Dendritic cell treated with granulocyte-macrophage colony-stimulating factor and Interleukin-4, amounts not matched to agents 40 ng/mL and 50 ng/mL, for 4 days (primary cell): ENCODE results near the gene CFAP20.
A peak's percentile ranks its signal among the peaks of the same experiment; 100 is the strongest.

Experiments
- H3K27ac Mint-ChIP-seq: one replicate; pipeline ENCODE4 v1.8.0; 2022; ENCODE audit warnings: mild to moderate bottlenecking, mixed read lengths
- H3K27me3 Mint-ChIP-seq: one replicate; pipeline ENCODE4 v1.8.0; 2022; ENCODE audit warnings: mild to moderate bottlenecking, mixed read lengths
- H3K36me3 Mint-ChIP-seq: one replicate; pipeline ENCODE4 v1.8.0; 2022; ENCODE audit warnings: low read depth, mixed read lengths
- H3K4me1 Mint-ChIP-seq: one replicate; pipeline ENCODE4 v1.8.0; 2022; ENCODE audit warnings: low read depth, mixed read lengths
- H3K4me3 Mint-ChIP-seq: one replicate; pipeline ENCODE4 v1.8.0; 2022; ENCODE audit warnings: mild to moderate bottlenecking, moderate library complexity, mixed read lengths
- H3K9me3 Mint-ChIP-seq: one replicate; pipeline ENCODE4 v1.8.0; 2022; ENCODE audit warnings: mixed read lengths
- intact Hi-C: fragments of 100-400 bp; cut with micrococcal nuclease; formaldehyde crosslinking; loops from one replicate; pipeline ENCODE4 v1.15.0; 2022

Gene CFAP20

DNA sequence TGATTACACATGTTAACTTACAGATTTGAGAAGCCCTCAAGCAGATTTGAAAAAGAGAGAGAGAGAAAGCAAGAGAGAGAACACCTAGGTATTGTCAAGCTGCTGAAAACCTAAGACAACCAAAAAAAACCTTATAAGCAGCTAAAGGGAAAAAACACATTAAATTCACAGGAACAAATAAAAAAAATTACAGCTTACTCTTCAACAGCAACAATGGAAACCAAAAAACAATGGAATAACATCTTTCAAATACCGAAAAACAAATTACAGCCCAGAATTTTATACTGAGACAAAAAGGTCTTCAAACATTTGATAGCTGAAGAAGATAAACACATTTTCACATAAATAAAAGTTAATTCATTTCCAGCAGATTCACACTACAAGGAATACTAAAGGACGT, 8.4 kb upstream of the CFAP20 start:
- H3K36me3 Mint-ChIP-seq = no peaks in the 10 kb centered on the region
- H3K4me1 Mint-ChIP-seq = no peaks in the 10 kb centered on the region
- no peak overlapping the region for H3K4me3 Mint-ChIP-seq
- intact Hi-C loops = loop anchor here (5.0 kb wide), 1 partner anchor 50 kb away; no protein-coding TSS in a partner anchor
- H3K9me3 Mint-ChIP-seq = peaks cover 35% of the 10 kb centered on the region
- H3K27ac Mint-ChIP-seq = no peak overlapping the region
- H3K27me3 Mint-ChIP-seq = peaks cover 4% of the 10 kb centered on the region

DNA sequence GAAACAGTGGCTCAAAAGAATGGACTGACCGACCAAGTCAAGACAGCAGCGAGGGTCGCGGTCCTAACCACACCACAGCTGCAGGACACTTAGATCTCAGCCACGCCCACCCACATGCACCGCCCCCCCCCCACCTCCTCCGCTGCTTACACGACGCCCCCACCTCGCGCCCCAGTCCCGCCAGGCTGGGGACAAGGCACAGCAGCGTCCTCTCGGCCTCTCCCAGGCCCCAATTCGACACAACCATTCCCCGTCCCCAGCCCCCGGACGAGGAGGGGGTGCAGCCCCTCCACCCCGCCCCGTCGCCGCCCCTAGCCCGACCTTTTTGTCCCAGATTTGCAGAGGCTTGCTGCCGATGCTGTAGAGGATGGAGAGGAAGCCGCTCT, 477 bp downstream of the CFAP20 start:
- Mint-ChIP-seq H3K4me1 (peaks cover 25% of the 10 kb centered on the region), H3K36me3 (peaks cover 6% of the 10 kb centered on the region), H3K4me3 (peak overlapping the region; percentile 71), H3K9me3 (no peaks in the 10 kb centered on the region), H3K27me3 (no peaks in the 10 kb centered on the region), H3K27ac (peak overlapping the region; percentile 84)
- intact Hi-C loops = loop anchor here (5.0 to 10.0 kb wide), 3 partner anchors 234 to 394 kb away; partner anchors contain the start of genes KATNB1 and KIFC3

DNA sequence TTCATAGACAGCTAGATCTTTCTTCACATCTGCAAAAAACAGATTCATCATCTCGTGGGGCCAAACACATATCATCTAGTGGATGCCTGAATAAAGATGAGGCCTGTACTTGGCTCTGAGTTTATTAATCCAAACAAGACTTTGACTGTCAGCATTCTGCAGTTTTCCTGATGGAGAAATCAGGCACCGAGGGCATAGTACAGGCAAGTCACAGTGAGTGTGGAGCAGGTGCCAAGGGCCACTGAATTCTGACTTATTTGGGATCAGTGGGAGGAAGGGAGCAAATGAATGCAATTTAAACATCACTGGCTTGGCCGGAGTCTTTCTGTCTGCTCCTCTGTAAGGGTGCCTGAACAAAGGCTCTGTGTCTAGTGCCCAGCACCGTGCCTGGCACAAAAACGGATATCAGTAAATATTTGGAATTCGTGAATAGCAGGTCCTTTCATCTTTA, 975 bp downstream of the CFAP20 start:
- Mint-ChIP-seq H3K9me3 (no peaks in the 10 kb centered on the region), H3K27me3 (no peaks in the 10 kb centered on the region), H3K4me1 (peaks cover 28% of the 10 kb centered on the region), H3K4me3 (peak overlapping the region; percentile 71), H3K27ac (peak overlapping the region; percentile 84), H3K36me3 (peaks cover 6% of the 10 kb centered on the region)
- intact Hi-C loops = loop anchor here (5.0 to 10.0 kb wide), 3 partner anchors 233 to 393 kb away; partner anchors contain the start of genes KATNB1 and KIFC3

DNA sequence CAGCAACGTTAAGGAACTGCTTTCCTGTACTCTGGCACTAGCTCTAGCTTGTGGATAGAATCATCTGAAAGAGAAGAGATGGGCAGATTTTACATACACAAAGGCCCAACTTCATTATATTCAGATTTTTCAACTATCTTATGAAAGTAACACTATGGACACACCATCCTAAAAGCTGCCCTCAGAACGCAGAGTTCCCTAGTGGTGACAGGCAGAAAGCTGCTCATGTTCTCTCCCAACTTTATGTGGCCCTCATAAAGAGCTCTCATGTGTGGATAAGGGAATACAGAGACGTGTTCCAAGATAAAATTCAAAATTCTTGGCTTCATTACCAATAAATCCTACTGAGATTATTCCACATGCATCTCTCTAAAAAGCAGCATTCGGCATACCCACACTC, 1.5 kb downstream of the CFAP20 start:
- H3K36me3 Mint-ChIP-seq = peaks cover 6% of the 10 kb centered on the region

DNA sequence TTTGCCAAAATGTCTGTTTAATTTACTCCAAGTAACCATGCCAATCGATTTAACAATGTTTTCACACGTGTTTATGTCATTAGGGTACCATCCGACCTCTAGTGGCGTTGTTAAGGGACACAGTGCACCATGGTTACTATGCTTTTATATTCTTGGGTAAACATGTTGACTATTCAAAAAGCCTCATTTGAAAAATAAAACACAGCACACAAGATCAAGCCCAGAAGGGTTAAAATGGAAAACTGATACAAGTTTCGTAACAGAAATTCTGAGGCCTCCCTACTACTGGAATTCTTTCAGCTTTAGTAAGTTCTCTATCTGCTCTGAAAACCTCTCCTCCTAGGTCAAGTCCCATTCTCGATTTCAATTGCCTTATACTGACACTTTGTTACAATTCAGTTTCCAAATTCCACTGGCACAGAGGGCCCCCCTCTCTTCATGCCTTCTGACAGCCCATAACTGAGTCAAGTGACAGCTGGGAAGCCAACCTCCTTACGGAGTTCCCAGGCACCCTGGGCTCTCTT, 2.1 kb downstream of the CFAP20 start:
- intact Hi-C loops = loop anchor here (5.0 to 10.0 kb wide), 3 partner anchors 232 to 392 kb away; partner anchors contain the start of genes KATNB1 and KIFC3
- Mint-ChIP-seq H3K4me3 (no peak overlapping the region), H3K27me3 (no peaks in the 10 kb centered on the region), H3K27ac (peak overlapping the region; percentile 24), H3K4me1 (peaks cover 28% of the 10 kb centered on the region), H3K36me3 (peaks cover 6% of the 10 kb centered on the region), H3K9me3 (no peaks in the 10 kb centered on the region)

More for the DNA sequence above, 1.5 kb downstream of the CFAP20 start:
- H3K27ac Mint-ChIP-seq = peak overlapping the region; percentile 24
- H3K4me1 Mint-ChIP-seq = peaks cover 28% of the 10 kb centered on the region
- no peaks in the 10 kb centered on the region for H3K9me3 Mint-ChIP-seq
- peak overlapping the region; percentile 13 for H3K4me3 Mint-ChIP-seq
- H3K27me3 Mint-ChIP-seq = no peaks in the 10 kb centered on the region
- intact Hi-C loops = loop anchor here (5.0 to 10.0 kb wide), 3 partner anchors 233 to 393 kb away; partner anchors contain the start of genes KATNB1 and KIFC3

DNA sequence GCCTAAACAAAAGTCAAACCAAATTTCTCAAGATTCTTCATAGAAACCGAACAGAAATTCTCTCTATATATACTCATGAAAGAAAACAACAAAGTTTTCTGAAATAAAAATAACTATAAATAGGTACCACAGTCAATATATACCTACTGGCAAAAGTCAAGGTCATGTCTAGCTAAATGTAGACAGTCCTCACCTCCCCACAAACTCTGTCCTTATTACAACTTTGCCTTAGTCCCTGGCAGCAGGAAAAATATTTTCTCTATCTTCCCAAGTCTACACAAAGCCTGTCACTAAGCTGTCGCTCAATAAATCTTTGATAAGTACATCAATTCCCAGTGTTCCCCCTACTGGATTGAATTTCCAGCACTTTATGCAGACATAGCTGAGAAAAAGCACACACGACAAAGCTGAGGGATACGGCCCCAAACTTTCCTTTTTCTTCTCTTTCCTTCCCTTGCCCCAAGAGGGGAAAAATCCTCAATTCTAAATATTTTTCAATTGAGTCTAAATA, 2.7 kb downstream of the CFAP20 start:
- no peak overlapping the region for H3K4me3 Mint-ChIP-seq
- H3K27ac Mint-ChIP-seq = no peak overlapping the region
- no peaks in the 10 kb centered on the region for H3K27me3 Mint-ChIP-seq
- intact Hi-C loops = loop anchor here (5.0 to 10.0 kb wide), 3 partner anchors 232 to 392 kb away; partner anchors contain the start of genes KATNB1 and KIFC3
- peaks cover 6% of the 10 kb centered on the region for H3K36me3 Mint-ChIP-seq
- H3K9me3 Mint-ChIP-seq = no peaks in the 10 kb centered on the region
- H3K4me1 Mint-ChIP-seq = peaks cover 33% of the 10 kb centered on the region

DNA sequence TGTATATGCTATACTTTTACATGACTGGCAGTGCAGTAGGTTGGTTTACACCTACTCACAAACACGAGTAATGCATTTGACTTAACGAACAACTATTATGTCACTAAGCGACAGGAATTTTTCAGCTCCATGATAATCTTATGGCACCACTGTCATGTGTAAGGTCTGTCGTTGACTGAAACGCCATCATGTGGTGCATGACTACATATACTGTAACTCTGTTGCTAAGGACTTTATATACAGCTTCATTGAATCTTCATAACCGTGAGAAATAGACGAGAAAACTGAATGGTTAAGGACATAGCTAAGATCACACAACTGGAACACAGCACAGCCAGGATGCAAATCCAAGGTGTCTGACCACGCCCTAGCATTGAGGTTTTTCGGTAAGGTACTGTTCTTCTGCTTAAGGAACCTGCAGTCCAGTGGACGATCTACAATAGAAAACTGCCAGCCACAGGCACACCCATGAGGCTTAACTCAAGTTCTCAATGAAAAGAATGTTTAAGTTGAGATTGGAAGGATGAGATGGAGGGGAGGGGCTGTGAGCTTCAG, 3.3 kb downstream of the CFAP20 start:
- H3K27ac Mint-ChIP-seq = no peak overlapping the region

DNA sequence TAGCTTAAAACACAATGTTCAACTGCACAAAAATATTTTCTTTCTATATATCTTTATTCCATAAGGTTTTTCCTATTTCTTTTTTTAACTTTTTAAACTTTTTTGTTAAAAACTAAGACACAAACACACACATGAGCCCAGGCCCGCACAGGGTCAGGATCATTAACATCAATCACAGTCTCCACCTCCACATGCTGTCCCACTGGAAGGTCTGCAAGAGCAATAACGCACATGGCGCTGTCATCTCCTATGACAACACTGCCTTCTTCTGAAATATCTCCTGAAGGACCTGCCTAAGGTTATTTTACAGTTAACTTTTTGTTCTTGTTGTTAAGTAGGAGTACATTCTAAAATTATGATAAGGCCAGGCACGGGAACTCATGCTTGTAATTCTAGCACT, 4.1 kb downstream of the CFAP20 start:
- H3K27ac Mint-ChIP-seq = no peak overlapping the region
- H3K4me3 Mint-ChIP-seq = no peak overlapping the region
- H3K36me3 Mint-ChIP-seq = peaks cover 6% of the 10 kb centered on the region
- no peaks in the 10 kb centered on the region for H3K27me3 Mint-ChIP-seq
- no peaks in the 10 kb centered on the region for H3K9me3 Mint-ChIP-seq
- H3K4me1 Mint-ChIP-seq = peaks cover 39% of the 10 kb centered on the region
- intact Hi-C loops = loop anchor here (5.0 to 10.0 kb wide), 3 partner anchors 230 to 390 kb away; partner anchors contain the start of genes KATNB1 and KIFC3

More for the DNA sequence above, 3.3 kb downstream of the CFAP20 start:
- H3K4me1 Mint-ChIP-seq = peaks cover 38% of the 10 kb centered on the region
- intact Hi-C loops = loop anchor here (5.0 to 10.0 kb wide), 3 partner anchors 231 to 391 kb away; partner anchors contain the start of genes KATNB1 and KIFC3
- peaks cover 6% of the 10 kb centered on the region for H3K36me3 Mint-ChIP-seq
- no peak overlapping the region for H3K4me3 Mint-ChIP-seq
- no peaks in the 10 kb centered on the region for H3K9me3 Mint-ChIP-seq
- no peaks in the 10 kb centered on the region for H3K27me3 Mint-ChIP-seq

DNA sequence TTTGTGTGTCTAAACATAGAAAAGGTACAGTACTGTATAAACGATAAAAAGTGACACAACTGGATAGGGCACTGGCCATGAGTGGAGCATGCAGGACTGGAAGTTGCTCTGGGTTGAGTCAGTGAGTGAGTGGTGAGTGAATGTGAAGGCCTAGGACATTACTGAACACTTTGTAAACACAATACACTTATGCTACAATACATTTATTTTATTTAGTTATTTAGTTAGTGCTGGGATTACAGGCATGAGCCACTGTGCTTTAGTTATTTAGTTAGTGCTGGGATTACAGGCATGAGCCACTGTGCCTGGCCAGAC, 4.6 kb downstream of the CFAP20 start:
- intact Hi-C loops = loop anchor here (10.0 kb wide), 2 partner anchors 230 to 390 kb away; partner anchors contain the start of gene KATNB1
- Mint-ChIP-seq H3K9me3 (no peaks in the 10 kb centered on the region), H3K27ac (no peak overlapping the region)

DNA sequence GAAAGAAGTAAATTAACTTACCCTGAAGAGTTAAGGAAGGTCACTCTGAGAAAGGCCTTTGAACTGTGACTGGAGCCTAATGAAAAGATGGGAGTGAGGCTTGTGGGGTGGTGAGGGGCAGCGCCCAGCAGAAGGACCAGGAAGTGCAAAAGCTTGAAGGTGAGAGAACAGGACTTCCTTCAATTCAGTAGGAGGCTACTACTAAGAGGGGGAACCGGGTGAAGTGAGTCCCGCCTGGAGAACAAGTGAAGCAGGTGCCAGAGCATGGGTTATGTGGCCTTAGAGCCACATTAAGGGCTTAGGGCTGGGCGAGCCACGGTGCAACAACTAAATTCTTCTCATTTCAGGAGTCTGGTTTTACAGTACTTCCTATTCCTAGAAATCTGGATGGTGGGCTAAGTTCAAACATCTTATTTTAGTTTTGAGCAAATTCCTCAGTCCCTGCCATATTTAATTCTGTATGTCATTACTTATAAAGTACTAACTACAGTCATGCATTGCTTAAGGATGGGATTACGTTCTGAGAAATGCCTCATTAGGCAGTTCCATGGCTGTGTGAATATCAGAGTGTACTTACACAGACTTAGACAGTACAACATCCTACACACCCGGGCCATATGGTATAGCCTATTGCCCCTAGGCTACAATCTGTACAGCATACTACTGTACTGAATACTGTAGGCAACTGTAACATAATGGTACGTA, 5.1 kb downstream of the CFAP20 start:
- intact Hi-C loops = loop anchor here (10.0 kb wide), 2 partner anchors 229 to 389 kb away; partner anchors contain the start of gene KATNB1
- no peaks in the 10 kb centered on the region for H3K9me3 Mint-ChIP-seq
- H3K4me3 Mint-ChIP-seq = no peak overlapping the region
- H3K27me3 Mint-ChIP-seq = no peaks in the 10 kb centered on the region
- no peak overlapping the region for H3K27ac Mint-ChIP-seq
- H3K4me1 Mint-ChIP-seq = peaks cover 39% of the 10 kb centered on the region
- peaks cover 5% of the 10 kb centered on the region for H3K36me3 Mint-ChIP-seq

More for the DNA sequence above, 4.6 kb downstream of the CFAP20 start:
- H3K36me3 Mint-ChIP-seq = peaks cover 6% of the 10 kb centered on the region
- no peaks in the 10 kb centered on the region for H3K27me3 Mint-ChIP-seq
- H3K4me3 Mint-ChIP-seq = no peak overlapping the region
- peaks cover 39% of the 10 kb centered on the region for H3K4me1 Mint-ChIP-seq

DNA sequence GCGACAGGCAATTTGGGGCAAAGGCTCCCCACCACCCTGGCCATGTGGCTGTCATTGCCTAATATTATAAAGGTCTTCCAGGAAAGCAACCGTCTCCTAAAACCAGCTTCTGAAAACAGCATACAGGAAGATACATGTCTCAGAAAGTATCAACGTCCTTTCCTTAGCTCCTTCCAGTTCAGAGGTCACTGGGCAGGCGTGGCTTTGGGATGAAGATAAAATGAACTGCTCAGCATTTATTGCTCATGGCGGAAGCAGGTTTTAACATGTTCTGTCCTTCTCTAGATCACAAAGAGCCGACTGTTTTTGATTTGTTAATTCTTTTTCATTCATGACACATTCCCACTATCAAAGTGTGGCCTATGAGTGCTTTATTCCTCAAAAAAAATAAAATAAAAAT, 8.0 kb downstream of the CFAP20 start:
- Mint-ChIP-seq H3K27ac (no peak overlapping the region), H3K9me3 (no peaks in the 10 kb centered on the region), H3K36me3 (peaks cover 1% of the 10 kb centered on the region), H3K27me3 (no peaks in the 10 kb centered on the region), H3K4me1 (peaks cover 18% of the 10 kb centered on the region), H3K4me3 (no peak overlapping the region)
- intact Hi-C loops = loop anchor here (10.0 kb wide), 2 partner anchors 226 to 386 kb away; partner anchors contain the start of gene KATNB1

DNA sequence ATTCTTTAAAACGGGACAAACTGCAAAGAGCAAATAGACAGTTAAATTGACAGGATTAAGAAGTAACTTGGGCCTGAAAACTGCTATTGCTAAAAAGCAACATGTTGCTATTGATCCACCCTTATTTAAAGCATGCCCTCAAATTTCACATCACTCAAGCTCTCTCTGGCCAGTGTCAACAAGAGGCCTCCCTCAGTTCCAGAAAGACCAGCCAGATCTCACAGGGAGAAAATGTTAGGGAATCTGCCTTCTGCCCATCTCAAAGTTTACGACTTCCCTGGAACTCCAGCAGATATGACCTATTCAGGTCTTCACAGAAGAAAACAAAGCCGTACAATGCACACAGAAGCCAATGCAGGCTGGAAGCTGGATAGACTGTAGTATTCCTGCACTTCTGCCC, 8.9 kb downstream of the CFAP20 start:
- Mint-ChIP-seq H3K27ac (no peak overlapping the region), H3K4me3 (no peak overlapping the region), H3K4me1 (peaks cover 18% of the 10 kb centered on the region), H3K27me3 (no peaks in the 10 kb centered on the region), H3K36me3 (peaks cover 10% of the 10 kb centered on the region), H3K9me3 (no peaks in the 10 kb centered on the region)
- intact Hi-C loops = loop anchor here (10.0 kb wide), 2 partner anchors 225 to 385 kb away; partner anchors contain the start of gene KATNB1

DNA sequence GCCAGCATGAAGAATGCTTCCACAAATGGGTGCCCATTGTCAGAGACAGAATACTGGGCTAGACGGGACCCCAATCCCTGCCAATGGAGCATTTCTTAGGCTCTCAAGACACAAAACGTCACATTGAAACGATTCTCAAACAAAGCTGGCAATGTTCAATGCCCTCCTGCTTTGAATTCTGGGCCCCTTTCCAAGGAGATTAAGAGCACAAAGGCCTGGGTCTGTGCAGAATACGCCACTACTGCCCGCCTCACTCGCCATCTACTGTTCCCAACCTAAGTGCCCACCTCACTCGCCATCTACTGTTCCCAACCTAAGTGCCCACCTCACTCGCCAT, 9.7 kb downstream of the CFAP20 start:
- no peak overlapping the region for H3K27ac Mint-ChIP-seq
- intact Hi-C loops = no loop called here
- no peak overlapping the region for H3K4me3 Mint-ChIP-seq

More for the DNA sequence above, 9.7 kb downstream of the CFAP20 start:
- no peaks in the 10 kb centered on the region for H3K27me3 Mint-ChIP-seq
- peaks cover 18% of the 10 kb centered on the region for H3K4me1 Mint-ChIP-seq
- no peaks in the 10 kb centered on the region for H3K9me3 Mint-ChIP-seq
- peaks cover 18% of the 10 kb centered on the region for H3K36me3 Mint-ChIP-seq
